Progenitor cell of endocrine pancreas (in vitro differentiated cells): Measurements from ENCODE around the gene GNAZ. TPM values are rescaled to one million over a fixed set of nuclear protein-coding genes. Genes with fewer than 3 reads are reported as not detected.

ENCODE experiments used
- DNase-seq: peaks from one replicate; pipeline ENCODE4 v3.0.0; 2021; ENCODE audit warnings: low spot score; ENCODE audit not compliant: unreplicated experiment
- H3K27ac Mint-ChIP-seq: 2 replicates; pipeline ENCODE4 v1.8.0; 2021; ENCODE audit warnings: mild to moderate bottlenecking, moderate library complexity, mixed read lengths
- H3K27me3 Mint-ChIP-seq: 2 replicates; pipeline ENCODE4 v1.8.0; 2021; ENCODE audit warnings: mixed read lengths
- H3K36me3 Mint-ChIP-seq: 2 replicates; pipeline ENCODE4 v1.8.0; 2022; ENCODE audit warnings: mixed read lengths; ENCODE audit not compliant: insufficient read depth
- H3K4me1 Mint-ChIP-seq: 2 replicates; pipeline ENCODE4 v1.8.0; 2021; ENCODE audit warnings: low read depth, mixed read lengths
- H3K4me3 Mint-ChIP-seq: 2 replicates; pipeline ENCODE4 v1.8.0; 2021; ENCODE audit warnings: low read depth, mild to moderate bottlenecking, moderate library complexity, mixed read lengths
- H3K9me3 Mint-ChIP-seq: 2 replicates; pipeline ENCODE4 v1.8.0; 2021; ENCODE audit warnings: low read depth, mixed read lengths
- total RNA-seq: library from RNA; stranded (reverse); gene quantifications from 2 replicates; pipeline ENCODE4 v1.2.1, GENCODE V29; 2021
- TF ChIP-seq, protein P1 (sequence below): fragments of 200-600 bp; sonication (generic); IDR thresholded peaks from one replicate; pipeline ENCODE4 v1.5.0; 2021; ENCODE audit warnings: antibody characterized with exemption, mild to moderate bottlenecking; ENCODE audit not compliant: unreplicated experiment

GNAZ gene
- total RNA-seq, 1 donor from 2014 or later = 19.2 TPM

GRCh38 chr22:23094695-23095681, 24.7 kb downstream of the GNAZ start:
- Mint-ChIP-seq H3K4me1 (no peaks in the 10 kb centered on the region), H3K27ac (peak overlapping the region; percentile 37), H3K36me3 (no peaks in the 10 kb centered on the region), H3K27me3 (no peaks in the 10 kb centered on the region), H3K4me3 (no peak overlapping the region), H3K9me3 (no peaks in the 10 kb centered on the region)
- DNase-seq = no peak
- TF ChIP-seq, protein P1, sequence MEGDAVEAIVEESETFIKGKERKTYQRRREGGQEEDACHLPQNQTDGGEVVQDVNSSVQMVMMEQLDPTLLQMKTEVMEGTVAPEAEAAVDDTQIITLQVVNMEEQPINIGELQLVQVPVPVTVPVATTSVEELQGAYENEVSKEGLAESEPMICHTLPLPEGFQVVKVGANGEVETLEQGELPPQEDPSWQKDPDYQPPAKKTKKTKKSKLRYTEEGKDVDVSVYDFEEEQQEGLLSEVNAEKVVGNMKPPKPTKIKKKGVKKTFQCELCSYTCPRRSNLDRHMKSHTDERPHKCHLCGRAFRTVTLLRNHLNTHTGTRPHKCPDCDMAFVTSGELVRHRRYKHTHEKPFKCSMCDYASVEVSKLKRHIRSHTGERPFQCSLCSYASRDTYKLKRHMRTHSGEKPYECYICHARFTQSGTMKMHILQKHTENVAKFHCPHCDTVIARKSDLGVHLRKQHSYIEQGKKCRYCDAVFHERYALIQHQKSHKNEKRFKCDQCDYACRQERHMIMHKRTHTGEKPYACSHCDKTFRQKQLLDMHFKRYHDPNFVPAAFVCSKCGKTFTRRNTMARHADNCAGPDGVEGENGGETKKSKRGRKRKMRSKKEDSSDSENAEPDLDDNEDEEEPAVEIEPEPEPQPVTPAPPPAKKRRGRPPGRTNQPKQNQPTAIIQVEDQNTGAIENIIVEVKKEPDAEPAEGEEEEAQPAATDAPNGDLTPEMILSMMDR = no peak

GRCh38 chr22:23095733-23096342, 25.5 kb downstream of the GNAZ start:
- TF ChIP-seq, protein P1 = no peak
- H3K36me3 Mint-ChIP-seq = no peaks in the 10 kb centered on the region
- no peaks in the 10 kb centered on the region for H3K4me1 Mint-ChIP-seq
- H3K27ac Mint-ChIP-seq = no peak overlapping the region
- no peaks in the 10 kb centered on the region for H3K9me3 Mint-ChIP-seq
- no peak for DNase-seq
- H3K27me3 Mint-ChIP-seq = no peaks in the 10 kb centered on the region
- H3K4me3 Mint-ChIP-seq = no peak overlapping the region

DNA sequence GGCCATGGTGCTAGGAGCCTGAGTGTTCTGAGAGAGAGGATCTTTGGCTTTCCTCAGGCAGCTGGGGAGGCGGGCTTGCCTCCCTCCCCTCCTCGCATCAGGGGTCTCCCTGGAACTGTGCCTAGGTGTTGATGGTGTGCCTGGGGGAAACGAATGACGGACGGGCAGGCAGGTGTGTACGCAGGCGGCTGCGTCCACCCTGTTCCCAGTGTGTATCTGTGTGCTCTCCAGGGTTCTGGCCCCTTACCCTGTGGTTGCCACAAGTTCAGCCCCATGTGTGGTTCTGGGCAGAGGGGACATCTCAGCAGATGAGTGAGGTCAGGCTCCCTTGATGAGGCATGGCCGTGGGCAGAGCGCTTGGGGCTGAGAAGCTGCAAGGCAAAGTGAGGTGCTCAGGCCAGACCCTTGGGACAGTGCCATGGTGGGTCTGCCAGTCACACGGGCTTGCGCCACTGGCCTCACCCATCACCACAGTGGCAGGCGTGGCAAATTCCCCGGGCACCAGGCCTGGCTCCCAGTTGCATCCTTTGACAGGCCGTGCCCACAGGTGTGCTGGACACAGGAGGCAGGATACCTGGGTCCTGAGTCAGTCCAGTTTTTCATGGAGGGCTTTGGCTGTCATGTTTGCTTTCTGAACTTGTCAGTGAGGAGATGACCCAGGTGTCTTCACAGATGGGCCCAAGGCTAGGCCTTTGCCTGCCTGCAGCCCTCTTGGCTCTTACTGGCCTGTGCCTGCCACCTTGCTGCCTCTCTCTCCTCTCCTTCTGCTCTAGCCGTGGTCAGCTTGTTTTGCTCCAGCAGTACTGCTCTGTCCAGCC, 27.3 kb downstream of the GNAZ start:
- H3K4me3 Mint-ChIP-seq = no peak overlapping the region
- H3K36me3 Mint-ChIP-seq = no peaks in the 10 kb centered on the region
- no peaks in the 10 kb centered on the region for H3K9me3 Mint-ChIP-seq
- H3K4me1 Mint-ChIP-seq = no peaks in the 10 kb centered on the region
- TF ChIP-seq, protein P1 = no peak
- no peak for DNase-seq
- H3K27ac Mint-ChIP-seq = no peak overlapping the region
- H3K27me3 Mint-ChIP-seq = no peaks in the 10 kb centered on the region

- Mint-ChIP-seq H3K4me1 (no peaks in the 10 kb centered on the region), H3K9me3 (no peaks in the 10 kb centered on the region), H3K36me3 (no peaks in the 10 kb centered on the region), H3K4me3 (no peak overlapping the region), H3K27me3 (no peaks in the 10 kb centered on the region), H3K27ac (no peak overlapping the region)
- no peak for DNase-seq
- TF ChIP-seq, protein P1 = no peak
These were observed 27.9 kb downstream of the GNAZ start for GRCh38 chr22:23098230-23098705.
